K562 (cell line): ENCODE data around the gene DIAPH3. TPM values are rescaled to one million over a fixed set of nuclear protein-coding genes. Genes with fewer than 3 reads are reported as not detected.

Experiments used
- ATAC-seq: fragments of 200-7000 bp; cut with Tn5 transposase; 3 replicates; pipeline ENCODE4 v1.9.1; 2020; ENCODE audit warnings: moderate library complexity
- BruUV-seq: library from RNA; stranded (reverse); fragments of 400-500 nt; replicated peaks from 2 replicates; lab custom pipeline; 2021; lab: Mats Ljungman, UMichigan
- CTCF ChIA-PET: fragments of 300-600 bp; formaldehyde crosslinking; extraction: SDS; loops from one replicate; lab custom pipeline; 2021; ENCODE audit warnings: low intra/inter-chr PET ratio; lab: Yijun Ruan, JAX
- POLR2A ChIA-PET: fragments of 300-600, 350-650 bp; sonication (Branson Sonifier 250); formaldehyde crosslinking; extraction: SDS; loops from one replicate; lab custom pipeline; 2021; ENCODE audit warnings: antibody characterized with exemption, inconsistent platforms; lab: Yijun Ruan, JAX
- DNase-seq, 4 experiments: peaks; one replicate each; pipeline versions ENCODE4 v3.0.0 to v3.0.0-alpha.2; 2011 to 2018; ENCODE audit warnings: low spot score in 3 of 4, mixed read lengths in 3 of 4; ENCODE audit errors: extremely low read depth in 1 of 4
- FAIRE-seq: peaks from 2 replicates; lab custom pipeline; 2011; peaks lifted over from hg19 to GRCh38; lab: Jason Lieb, UNC
- H2AFZ ChIP-seq: 2 replicates; pipeline ENCODE4 v1.6.0; 2011; ENCODE audit warnings: low read depth, low read length, control low read depth, inconsistent platforms
- H3K27ac ChIP-seq: fragments of 200-600 bp; 3 replicates; pipeline ENCODE4 v1.8.0; 2011; ENCODE audit warnings: low read depth, mild to moderate bottlenecking, control low read depth, inconsistent platforms, low read length, moderate library complexity, mixed read lengths; ENCODE audit errors: extremely low read depth
- H3K27me3 ChIP-seq, 2 experiments: fragments of 300-600 bp in 1 of 2; 2 replicates in 1 of 2; 3 replicates in 1 of 2; pipeline versions ENCODE4 v1.6.0 to v1.8.0; 2011; ENCODE audit warnings: inconsistent platforms in 2 of 2, low read length in 2 of 2, mild to moderate bottlenecking in 1 of 2, mixed read lengths in 1 of 2, moderate library complexity in 1 of 2; ENCODE audit not compliant: control insufficient read depth in 2 of 2, insufficient read depth in 2 of 2
- H3K36me3 ChIP-seq: fragments of 300-600 bp; 3 replicates; pipeline ENCODE4 v1.8.0; 2011; ENCODE audit warnings: mild to moderate bottlenecking, low read length, inconsistent platforms; ENCODE audit not compliant: control insufficient read depth, insufficient read depth
- H3K4me1 ChIP-seq, 2 experiments: fragments of 200-600 bp in 1 of 2; replicated peaks in 1 of 2; 2 replicates in 1 of 2; 3 replicates in 1 of 2; pipeline versions ENCODE4 v1.5.1 to v1.8.0; 2011; ENCODE audit warnings: inconsistent platforms in 2 of 2, low read length in 2 of 2, mild to moderate bottlenecking in 1 of 2, mixed read lengths in 1 of 2, moderate library complexity in 1 of 2; ENCODE audit not compliant: control insufficient read depth in 2 of 2, insufficient read depth in 2 of 2
- H3K4me2 ChIP-seq: 2 replicates; pipeline ENCODE4 v1.6.1; 2011; ENCODE audit warnings: low read length, control low read depth, inconsistent platforms, mixed read lengths; ENCODE audit not compliant: insufficient read depth
- H3K4me3 ChIP-seq: fragments of 200-600 bp; sonication (generic), shearing (Covaris generic); 2 replicates; pipeline ENCODE4 v1.5.1; 2016; ENCODE audit warnings: control low read depth, inconsistent platforms
- H3K79me2 ChIP-seq: fragments of 200-600 bp; 3 replicates; pipeline ENCODE4 v1.8.0; 2011; ENCODE audit warnings: low read length, inconsistent platforms; ENCODE audit not compliant: control insufficient read depth, insufficient read depth
- H3K9ac ChIP-seq, 2 experiments: 2 replicates each; pipeline versions ENCODE4 v1.6.0 to v1.6.1; 2011; ENCODE audit warnings: low read depth in 2 of 2, low read length in 2 of 2, control low read depth in 1 of 2, inconsistent platforms in 1 of 2, mild to moderate bottlenecking in 1 of 2, mixed read lengths in 1 of 2; ENCODE audit not compliant: insufficient read depth in 1 of 2
- H3K9me1 ChIP-seq: one replicate; pipeline ENCODE4 v1.6.0; 2011; ENCODE audit warnings: inconsistent platforms, mild to moderate bottlenecking, low read length, moderate library complexity; ENCODE audit not compliant: control insufficient read depth, insufficient read depth
- H3K9me3 ChIP-seq: replicated peaks from 2 replicates; pipeline ENCODE4 v1.5.1; 2011; ENCODE audit warnings: low read depth, low read length, inconsistent platforms; ENCODE audit not compliant: control insufficient read depth, insufficient read depth
- H4K20me1 ChIP-seq: replicated peaks from 2 replicates; pipeline ENCODE4 v1.6.1; 2011; ENCODE audit warnings: low read length, inconsistent platforms, mixed read lengths; ENCODE audit not compliant: control insufficient read depth, insufficient read depth
- CGGBP1 ChIP-seq: fragments of 250-450 bp; sonication (Bioruptor Pico); IDR thresholded peaks from 2 replicates; pipeline ENCODE4 v1.9.0; 2021; ENCODE audit warnings: mild to moderate bottlenecking
- ILK ChIP-seq: fragments of 450-650 bp; IDR thresholded peaks from 2 replicates; pipeline ENCODE4 v1.6.1; 2016; ENCODE audit warnings: missing genetic modification characterization, low read depth, mild to moderate bottlenecking, missing compliant biosample characterization, moderate library complexity, borderline replicate concordance
- POLR2A ChIP-seq: fragments of 450-650 bp; conservative IDR thresholded peaks from 2 replicates; pipeline ENCODE4 v1.6.1; 2016
- SLC30A9 ChIP-seq: fragments of 250-450 bp; sonication (Bioruptor Pico); IDR thresholded peaks from 2 replicates; pipeline ENCODE4 v1.8.0; 2022; ENCODE audit warnings: mild to moderate bottlenecking, moderate library complexity
- XRCC3 ChIP-seq: fragments of 450-650 bp; IDR thresholded peaks from 2 replicates; pipeline ENCODE4 v1.6.1; 2017; ENCODE audit warnings: mild to moderate bottlenecking, moderate library complexity
- ZNF224 ChIP-seq: sonication (generic); formaldehyde crosslinking; IDR thresholded peaks from 2 replicates; pipeline ENCODE4 v1.8.0; 2022; ENCODE audit warnings: mild to moderate bottlenecking, missing genetic modification reagents
- in situ Hi-C: fragments of 300-500 bp; cut with MboI; formaldehyde crosslinking; loops from 4 replicates; pipeline ENCODE4 v1.15.0; 2018; ENCODE audit warnings: inconsistent platforms, mixed read lengths
- intact Hi-C: fragments of 100-400 bp; cut with micrococcal nuclease; formaldehyde crosslinking; loops from 2 replicates; pipeline ENCODE4 v1.14.2; 2022
- polyA plus RNA-seq, 8 experiments: library from polyadenylated mRNA; depleted of rRNA in 4 of 8; stranded (reverse) in 5 of 8; unstranded in 3 of 8; fragments of >200 nt; fragmentation: Nextera tagmentation in 2 of 8; fragmentation: Illumina TruSeq in 1 of 8; extraction: Ambion mirVana in 2 of 8; extraction: Trizol in 1 of 8; gene quantifications; 2 replicates each; pipeline versions ENCODE4 v1.2.1 to v1.2.3, GENCODE V29; 2011 to 2014; ENCODE audit warnings: inconsistent platforms in 1 of 8, missing spikeins in 1 of 8
- total RNA-seq, 7 experiments: library from RNA; depleted of rRNA in 6 of 7; stranded (reverse); fragments of >200 nt in 6 of 7; fragmentation: Illumina TruSeq in 2 of 7; extraction: Trizol in 2 of 7; gene quantifications; 2 replicates each; pipeline versions ENCODE4 v1.2.1 to v1.2.3, GENCODE V29; 2011 to 2021; ENCODE audit warnings: low replicate concordance in 1 of 7

Gene DIAPH3
- total and polyA plus RNA-seq, 9 of the 15 experiments (the other 6 are each of a cell fraction or from before 2014, with no cell fraction given) = 9.0 to 18.7 (median 14.7) TPM

- ATAC-seq = no peak
- Histone ChIP-seq H3K36me3 (no peaks in the 10 kb centered on the region), H3K4me2 (no peak overlapping the region), H3K9ac (no peak overlapping the region), H3K9me3 (no peaks in the 10 kb centered on the region), H3K9me1 (no peaks in the 10 kb centered on the region), H3K4me1 (no peaks in the 10 kb centered on the region), H3K79me2 (no peaks in the 10 kb centered on the region), H3K27ac (no peak overlapping the region), H3K4me3 (no peak overlapping the region), H2AFZ (no peak overlapping the region), H4K20me1 (no peaks in the 10 kb centered on the region), H3K27me3 (no peaks in the 10 kb centered on the region)
- no peak for DNase-seq
- ChIA-PET POLR2A (no interaction called here), CTCF (no interaction called here)
- in situ Hi-C loops = no loop called here
- TF ChIP-seq POLR2A (no peak), XRCC3 (no peak), ILK (no peak), CGGBP1 (CRISPR knock-in tag) (no peak), SLC30A9 (CRISPR knock-in tag) (no peak), ZNF224 (CRISPR knock-in tag) (no peak)
- FAIRE-seq = no peak
- no TSS peak for BruUV-seq
- intact Hi-C loops = no loop called here
These were observed 307.4 kb downstream of the DIAPH3 start for GRCh38 chr13:59856281-59856810.
